Measurements from ENCODE around the gene DCHS2.

DCHS2 gene

DNA sequence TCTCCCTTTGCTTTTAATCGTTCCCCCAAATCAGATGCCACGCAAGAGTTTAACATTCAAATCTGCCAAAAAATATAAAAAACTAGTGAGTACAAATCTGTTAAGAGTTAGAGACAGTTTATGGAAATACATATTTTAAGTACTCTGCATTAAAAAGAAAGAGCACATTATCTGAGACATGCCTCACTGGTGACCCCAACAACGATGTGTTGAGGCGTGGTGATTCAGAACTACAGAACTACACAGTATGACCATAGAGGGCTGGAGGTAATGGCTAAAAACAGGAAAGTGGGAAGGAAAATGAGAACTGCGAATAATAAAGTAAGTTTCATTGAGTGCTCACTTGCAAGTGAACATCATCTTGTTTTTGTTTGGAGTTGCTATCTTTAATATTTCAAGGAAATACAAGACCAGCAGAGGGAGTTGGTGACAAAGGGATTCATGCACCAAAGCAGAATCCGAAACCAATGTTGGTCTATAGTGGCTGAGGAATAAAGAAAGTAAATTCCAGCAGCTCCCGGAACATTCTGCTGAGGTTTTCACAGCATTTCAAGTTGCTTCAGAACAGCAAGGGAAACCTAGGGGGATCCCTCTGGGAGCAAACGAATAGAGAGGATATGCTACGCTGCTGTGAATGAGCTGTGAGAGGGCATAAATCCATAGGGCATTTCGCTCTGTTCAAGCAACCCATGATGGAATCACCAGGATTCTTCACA lies 92.2 kb downstream of the DCHS2 start:
- Histone ChIP-seq H3K36me3 (ENCODE audit: control insufficient read depth, insufficient read depth, low read length) (no peaks in the 10 kb centered on the region), H3K4me3 (ENCODE audit: low read length) (no peak overlapping the region), H3K9me3 (ENCODE audit: control insufficient read depth, insufficient read depth, low read length) (no peaks in the 10 kb centered on the region), H3K4me1 (ENCODE audit: control insufficient read depth, insufficient read depth, low read length) (no peaks in the 10 kb centered on the region), H3K27me3 (ENCODE audit: control insufficient read depth, insufficient read depth, low read length) (no peaks in the 10 kb centered on the region), H3K27ac (ENCODE audit: low read length) (no peak overlapping the region)
- no CpG with 5 or more reads among the region's 10 CpGs for WGBS (ENCODE audit: insufficient coverage, insufficient read length)
- no peak for DNase-seq (ENCODE audit: low read depth, low spot score)

DNA sequence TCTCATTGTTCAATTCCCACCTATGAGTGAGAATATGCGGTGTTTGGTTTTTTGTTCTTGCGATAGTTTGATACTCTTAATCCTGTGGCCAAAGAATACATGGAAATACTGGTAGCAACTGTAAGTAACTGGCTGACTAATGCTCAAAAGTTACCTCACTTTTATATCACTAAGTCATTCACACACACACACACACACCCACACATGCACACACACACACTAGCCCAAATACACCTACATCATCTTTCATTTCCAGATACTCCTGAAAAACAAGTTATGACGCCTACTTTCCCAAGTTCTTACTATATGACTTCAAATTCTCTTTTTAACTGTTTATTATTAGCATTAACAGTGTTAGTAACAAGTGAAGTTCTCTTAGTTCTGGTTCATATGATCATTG lies 101.3 kb downstream of the DCHS2 start:
- Histone ChIP-seq H3K36me3 (ENCODE audit: control insufficient read depth, insufficient read depth, low read length) (no peaks in the 10 kb centered on the region), H3K4me1 (ENCODE audit: control insufficient read depth, insufficient read depth, low read length) (no peaks in the 10 kb centered on the region), H3K27ac (ENCODE audit: low read length) (no peak overlapping the region), H3K4me3 (ENCODE audit: low read length) (no peak overlapping the region), H3K9me3 (ENCODE audit: control insufficient read depth, insufficient read depth, low read length) (no peaks in the 10 kb centered on the region), H3K27me3 (ENCODE audit: control insufficient read depth, insufficient read depth, low read length) (no peaks in the 10 kb centered on the region)
- no peak for DNase-seq (ENCODE audit: low read depth, low spot score)
- 100% methylated on average over 1 of the region's 3 CpGs for WGBS (ENCODE audit: insufficient coverage, insufficient read length)

DNA sequence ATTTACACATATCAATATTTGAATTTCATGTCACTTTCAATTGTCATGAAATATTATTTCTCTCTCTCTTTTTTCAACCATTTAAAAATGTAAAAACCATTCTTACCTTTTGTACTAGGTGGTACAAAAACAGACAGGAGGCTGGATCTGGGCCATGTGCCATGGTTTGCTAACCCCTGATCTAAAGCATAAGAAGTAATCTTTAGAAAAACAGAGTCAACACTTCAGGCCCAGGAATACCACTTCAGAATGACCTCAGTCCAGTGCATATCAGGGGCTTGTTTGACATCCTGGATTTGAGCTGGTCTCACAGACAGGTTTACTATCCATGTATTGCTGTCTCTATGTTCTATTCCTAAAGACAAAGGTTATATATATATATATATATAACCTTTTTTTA lies 102.5 kb downstream of the DCHS2 start:
- Histone ChIP-seq H3K9me3 (ENCODE audit: control insufficient read depth, insufficient read depth, low read length) (no peaks in the 10 kb centered on the region), H3K27me3 (ENCODE audit: control insufficient read depth, insufficient read depth, low read length) (no peaks in the 10 kb centered on the region), H3K4me1 (ENCODE audit: control insufficient read depth, insufficient read depth, low read length) (no peaks in the 10 kb centered on the region), H3K36me3 (ENCODE audit: control insufficient read depth, insufficient read depth, low read length) (no peaks in the 10 kb centered on the region), H3K4me3 (ENCODE audit: low read length) (no peak overlapping the region), H3K27ac (ENCODE audit: low read length) (no peak overlapping the region)
- DNase-seq (ENCODE audit: low read depth, low spot score) = no peak

GRCh38 chr4:154384012-154384411 lies 107.6 kb downstream of the DCHS2 start:
- Histone ChIP-seq H3K27ac (ENCODE audit: low read length) (no peak overlapping the region), H3K27me3 (ENCODE audit: control insufficient read depth, insufficient read depth, low read length) (no peaks in the 10 kb centered on the region), H3K4me3 (ENCODE audit: low read length) (no peak overlapping the region), H3K4me1 (ENCODE audit: control insufficient read depth, insufficient read depth, low read length) (no peaks in the 10 kb centered on the region), H3K36me3 (ENCODE audit: control insufficient read depth, insufficient read depth, low read length) (no peaks in the 10 kb centered on the region), H3K9me3 (ENCODE audit: control insufficient read depth, insufficient read depth, low read length) (no peaks in the 10 kb centered on the region)
- no CpG with 5 or more reads among the region's 4 CpGs for WGBS (ENCODE audit: insufficient coverage, insufficient read length)
- DNase-seq (ENCODE audit: low read depth, low spot score) = no peak

GRCh38 chr4:154376486-154376885 lies 115.1 kb downstream of the DCHS2 start:
- no peaks in the 10 kb centered on the region for H3K9me3 ChIP-seq (ENCODE audit: control insufficient read depth, insufficient read depth, low read length)
- WGBS (ENCODE audit: insufficient coverage, insufficient read length) = no CpG with 5 or more reads among the region's 1 CpG
- no peaks in the 10 kb centered on the region for H3K4me1 ChIP-seq (ENCODE audit: control insufficient read depth, insufficient read depth, low read length)
- no peaks in the 10 kb centered on the region for H3K27me3 ChIP-seq (ENCODE audit: control insufficient read depth, insufficient read depth, low read length)
- no peak for DNase-seq (ENCODE audit: low read depth, low spot score)
- no peaks in the 10 kb centered on the region for H3K36me3 ChIP-seq (ENCODE audit: control insufficient read depth, insufficient read depth, low read length)
- no peak overlapping the region for H3K4me3 ChIP-seq (ENCODE audit: low read length)
- no peak overlapping the region for H3K27ac ChIP-seq (ENCODE audit: low read length)

DNA sequence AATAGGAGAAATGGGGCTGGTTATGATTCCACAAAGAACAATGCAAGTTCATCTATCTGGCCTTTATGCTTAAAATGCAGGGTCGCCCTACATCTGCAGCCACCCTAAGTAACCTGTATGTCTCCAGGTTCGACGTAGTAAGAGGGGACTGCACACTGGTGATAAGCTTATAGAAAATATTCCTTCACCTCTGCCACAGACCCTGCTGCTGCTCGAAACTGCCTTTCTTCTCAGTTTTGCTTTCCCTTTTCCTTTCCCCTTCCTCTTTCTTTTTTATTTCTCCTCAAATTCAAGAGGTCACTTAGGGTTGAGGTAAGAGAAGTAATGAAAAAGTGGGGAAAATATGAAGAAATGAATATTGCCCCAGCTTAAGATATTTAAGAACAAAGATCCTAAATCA lies 123.5 kb downstream of the DCHS2 start:
- no peak overlapping the region for H3K4me3 ChIP-seq (ENCODE audit: low read length)
- no peak for DNase-seq (ENCODE audit: low read depth, low spot score)
- WGBS (ENCODE audit: insufficient coverage, insufficient read length) = no CpG with 5 or more reads among the region's 4 CpGs

GRCh38 chr4:154367659-154368058 lies 123.9 kb downstream of the DCHS2 start:
- Histone ChIP-seq H3K36me3 (ENCODE audit: control insufficient read depth, insufficient read depth, low read length) (no peaks in the 10 kb centered on the region), H3K4me3 (ENCODE audit: low read length) (no peak overlapping the region), H3K27ac (ENCODE audit: low read length) (no peak overlapping the region), H3K27me3 (ENCODE audit: control insufficient read depth, insufficient read depth, low read length) (no peaks in the 10 kb centered on the region), H3K9me3 (ENCODE audit: control insufficient read depth, insufficient read depth, low read length) (no peaks in the 10 kb centered on the region), H3K4me1 (ENCODE audit: control insufficient read depth, insufficient read depth, low read length) (no peaks in the 10 kb centered on the region)
- no CpG with 5 or more reads among the region's 2 CpGs for WGBS (ENCODE audit: insufficient coverage, insufficient read length)
- no peak for DNase-seq (ENCODE audit: low read depth, low spot score)

More for the DNA sequence above, 123.5 kb downstream of the DCHS2 start:
- Histone ChIP-seq H3K27ac (ENCODE audit: low read length) (no peak overlapping the region), H3K27me3 (ENCODE audit: control insufficient read depth, insufficient read depth, low read length) (no peaks in the 10 kb centered on the region), H3K36me3 (ENCODE audit: control insufficient read depth, insufficient read depth, low read length) (no peaks in the 10 kb centered on the region), H3K9me3 (ENCODE audit: control insufficient read depth, insufficient read depth, low read length) (no peaks in the 10 kb centered on the region), H3K4me1 (ENCODE audit: control insufficient read depth, insufficient read depth, low read length) (no peaks in the 10 kb centered on the region)

DNA sequence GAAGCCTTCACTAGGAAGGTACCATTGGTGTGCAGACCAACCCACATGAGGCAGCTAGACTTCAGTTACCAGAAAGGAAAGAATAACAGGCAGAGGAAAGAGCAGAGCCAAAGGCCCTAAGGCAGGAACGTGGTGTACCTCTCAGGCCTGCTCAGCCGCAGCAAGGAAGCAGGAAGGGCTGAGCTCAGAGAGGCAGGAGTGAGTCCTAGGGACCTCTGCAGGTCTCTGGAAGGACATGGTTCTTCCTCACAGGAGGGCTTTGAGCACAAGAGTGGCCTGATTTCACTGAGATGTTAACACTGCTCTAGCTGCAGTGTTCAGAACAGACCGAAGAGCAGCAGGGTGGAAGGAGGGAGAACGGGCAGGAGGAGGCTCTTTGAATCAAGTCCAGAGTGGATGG lies 124.6 kb downstream of the DCHS2 start:
- WGBS (ENCODE audit: insufficient coverage, insufficient read length) = no CpG with 5 or more reads among the region's 4 CpGs
- Histone ChIP-seq H3K36me3 (ENCODE audit: control insufficient read depth, insufficient read depth, low read length) (no peaks in the 10 kb centered on the region), H3K27ac (ENCODE audit: low read length) (no peak overlapping the region), H3K27me3 (ENCODE audit: control insufficient read depth, insufficient read depth, low read length) (no peaks in the 10 kb centered on the region), H3K4me1 (ENCODE audit: control insufficient read depth, insufficient read depth, low read length) (no peaks in the 10 kb centered on the region), H3K4me3 (ENCODE audit: low read length) (no peak overlapping the region), H3K9me3 (ENCODE audit: control insufficient read depth, insufficient read depth, low read length) (no peaks in the 10 kb centered on the region)
- no peak for DNase-seq (ENCODE audit: low read depth, low spot score)

DNA sequence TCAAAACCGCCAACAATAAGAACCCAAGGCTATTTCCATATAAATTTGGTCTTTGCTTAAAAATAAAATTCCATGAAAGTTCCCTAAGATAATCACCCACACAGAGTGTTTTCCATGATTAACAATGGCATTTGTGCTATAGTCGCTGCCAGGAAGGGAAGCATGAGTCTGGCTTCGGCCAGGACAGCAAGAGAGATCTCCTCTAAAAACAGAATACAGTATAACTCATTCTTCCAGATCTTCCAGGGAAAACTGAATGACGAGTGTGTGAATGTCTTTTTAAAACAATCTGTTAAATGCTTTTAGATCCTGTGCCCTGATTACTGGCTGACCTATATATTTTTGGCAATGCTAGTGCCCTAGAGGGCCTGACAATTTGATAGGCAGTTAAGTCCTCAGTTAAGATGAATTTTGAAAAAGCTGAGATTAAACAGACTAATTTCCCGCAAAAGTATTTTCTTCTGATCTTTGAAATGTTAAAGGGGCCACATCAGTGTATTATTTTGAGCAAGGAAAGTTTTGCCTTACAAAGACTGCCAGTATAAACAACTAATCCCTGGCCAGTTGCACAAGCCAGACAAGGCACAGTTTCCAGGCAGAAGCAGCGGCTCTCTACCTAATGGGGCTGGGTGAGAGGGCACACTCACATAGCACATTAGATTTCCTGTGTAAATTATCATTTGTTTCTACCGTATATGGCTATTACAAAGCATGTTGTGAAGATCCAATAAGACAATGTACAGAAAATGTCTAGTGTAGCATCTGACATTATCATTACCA lies 127.3 kb downstream of the DCHS2 start:
- no peak for DNase-seq (ENCODE audit: low read depth, low spot score)
- Histone ChIP-seq H3K27me3 (ENCODE audit: control insufficient read depth, insufficient read depth, low read length) (no peaks in the 10 kb centered on the region), H3K4me1 (ENCODE audit: control insufficient read depth, insufficient read depth, low read length) (no peaks in the 10 kb centered on the region), H3K36me3 (ENCODE audit: control insufficient read depth, insufficient read depth, low read length) (no peaks in the 10 kb centered on the region), H3K27ac (ENCODE audit: low read length) (no peak overlapping the region), H3K9me3 (ENCODE audit: control insufficient read depth, insufficient read depth, low read length) (no peaks in the 10 kb centered on the region), H3K4me3 (ENCODE audit: low read length) (no peak overlapping the region)
- no CpG with 5 or more reads among the region's 7 CpGs for WGBS (ENCODE audit: insufficient coverage, insufficient read length)

GRCh38 chr4:154361450-154361849 lies 130.1 kb downstream of the DCHS2 start:
- Histone ChIP-seq H3K27ac (ENCODE audit: low read length) (no peak overlapping the region), H3K4me1 (ENCODE audit: control insufficient read depth, insufficient read depth, low read length) (no peaks in the 10 kb centered on the region), H3K4me3 (ENCODE audit: low read length) (no peak overlapping the region), H3K27me3 (ENCODE audit: control insufficient read depth, insufficient read depth, low read length) (no peaks in the 10 kb centered on the region), H3K36me3 (ENCODE audit: control insufficient read depth, insufficient read depth, low read length) (no peaks in the 10 kb centered on the region), H3K9me3 (ENCODE audit: control insufficient read depth, insufficient read depth, low read length) (no peaks in the 10 kb centered on the region)
- DNase-seq (ENCODE audit: low read depth, low spot score) = no peak
- WGBS (ENCODE audit: insufficient coverage, insufficient read length) = no CpG with 5 or more reads among the region's 4 CpGs

GRCh38 chr4:154360491-154360890 lies 131.1 kb downstream of the DCHS2 start:
- H3K36me3 ChIP-seq (ENCODE audit: control insufficient read depth, insufficient read depth, low read length) = no peaks in the 10 kb centered on the region
- no peak overlapping the region for H3K4me3 ChIP-seq (ENCODE audit: low read length)
- H3K9me3 ChIP-seq (ENCODE audit: control insufficient read depth, insufficient read depth, low read length) = no peaks in the 10 kb centered on the region
- WGBS (ENCODE audit: insufficient coverage, insufficient read length) = no CpG with 5 or more reads among the region's 2 CpGs
- H3K27me3 ChIP-seq (ENCODE audit: control insufficient read depth, insufficient read depth, low read length) = no peaks in the 10 kb centered on the region
- no peaks in the 10 kb centered on the region for H3K4me1 ChIP-seq (ENCODE audit: control insufficient read depth, insufficient read depth, low read length)
- H3K27ac ChIP-seq (ENCODE audit: low read length) = no peak overlapping the region
- no peak for DNase-seq (ENCODE audit: low read depth, low spot score)
